Measurements from ENCODE around the gene SH3GLB2.
A peak's percentile ranks its signal among the peaks of the same experiment; 100 is the strongest.
"Not testable (repeated sequence)": the region's sequence is repeated elsewhere in the genome, so short reads cannot be mapped to it uniquely, and the experiment has no call there.

Gene SH3GLB2

DNA sequence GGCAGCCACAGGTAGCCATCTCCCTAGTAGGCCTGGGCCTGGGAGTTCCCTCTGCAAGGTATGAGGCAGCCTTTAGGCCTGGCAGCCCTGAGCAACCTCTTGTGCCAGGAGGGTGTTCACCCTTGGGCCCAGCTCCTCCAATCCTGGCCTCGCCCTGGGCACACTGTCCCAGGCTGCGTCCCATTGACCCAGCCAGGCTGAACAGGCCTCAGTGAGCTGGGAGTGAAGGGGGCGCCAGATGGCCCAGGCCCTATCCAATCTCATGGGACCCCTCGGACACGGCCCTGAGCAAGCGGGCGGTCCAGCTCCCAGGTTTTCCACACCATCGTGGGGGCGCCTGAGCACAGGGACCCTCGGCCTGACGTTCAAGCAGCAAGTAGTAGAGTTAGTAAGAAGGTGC, 14.5 kb downstream of the SH3GLB2 start:
- no peak for DNase-seq

DNA sequence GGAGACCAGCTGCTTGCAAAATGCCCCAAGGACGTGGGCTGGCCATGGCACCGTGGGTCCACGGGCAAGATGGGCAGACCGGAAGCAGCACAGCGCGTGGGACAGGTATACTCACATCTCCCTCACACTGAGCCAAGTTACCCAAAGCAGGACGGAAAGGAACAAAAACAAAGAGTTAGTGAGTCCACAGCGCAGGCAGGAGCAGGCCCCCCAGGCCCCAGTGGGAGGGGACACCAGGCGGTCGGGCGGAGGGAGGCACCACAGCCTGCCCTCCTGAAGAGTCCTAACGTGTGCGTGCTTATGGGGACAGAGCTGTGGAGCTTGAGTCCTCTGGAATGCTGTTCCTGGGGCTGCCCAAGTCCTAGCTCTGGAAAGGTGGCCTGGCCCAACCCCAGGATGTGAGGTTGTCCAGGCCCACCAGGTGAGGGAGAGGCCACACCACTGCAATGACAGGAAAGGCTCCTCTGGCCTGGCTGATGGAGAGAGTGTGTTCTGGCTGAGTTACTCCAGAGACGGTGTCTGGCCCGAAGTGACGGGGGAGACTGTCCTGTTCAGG, 15.2 kb downstream of the SH3GLB2 start:
- no peak for DNase-seq

DNA sequence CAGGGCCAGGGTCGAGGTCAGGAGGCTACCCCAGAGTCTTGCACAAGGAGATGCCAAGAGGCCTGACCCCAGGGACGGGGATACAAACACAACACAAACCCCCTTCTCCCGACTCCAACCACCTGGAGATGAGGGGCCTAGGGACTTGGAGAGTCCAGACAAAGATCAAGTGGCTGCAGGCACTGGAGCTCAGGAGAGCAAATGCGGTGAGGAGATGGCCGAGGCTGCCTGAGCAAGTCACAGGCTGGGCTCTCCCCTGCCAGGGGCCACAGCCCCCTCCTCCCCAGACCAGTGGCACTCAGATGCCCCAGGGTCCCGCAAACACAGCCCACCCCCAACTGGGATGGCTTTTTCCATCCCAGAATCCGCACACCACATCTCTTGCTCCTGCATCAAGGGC, 15.8 kb downstream of the SH3GLB2 start:
- DNase-seq: peak; percentile 36

DNA sequence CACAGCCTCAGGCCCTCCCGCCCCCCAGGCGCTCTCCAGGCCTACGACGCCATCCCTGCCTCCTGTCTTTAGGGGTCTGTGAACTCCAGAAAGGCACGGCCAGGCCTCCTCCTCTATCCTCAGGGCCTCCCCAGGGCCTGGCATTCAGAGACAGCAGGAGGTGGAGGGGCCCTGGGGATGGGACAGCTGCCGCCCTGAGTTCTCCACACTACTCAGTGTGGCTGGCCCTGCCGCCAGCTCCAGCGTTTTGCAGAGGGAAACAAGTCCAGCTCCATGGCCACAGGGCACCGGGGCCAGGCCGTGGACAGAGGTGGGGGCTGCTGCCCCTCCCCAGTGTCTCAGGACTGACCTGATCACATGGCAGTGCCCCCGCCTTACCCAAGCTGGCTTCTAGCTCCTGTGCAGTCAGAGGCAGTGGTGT, 16.4 kb downstream of the SH3GLB2 start:
- DNase-seq: peak; percentile 46

DNA sequence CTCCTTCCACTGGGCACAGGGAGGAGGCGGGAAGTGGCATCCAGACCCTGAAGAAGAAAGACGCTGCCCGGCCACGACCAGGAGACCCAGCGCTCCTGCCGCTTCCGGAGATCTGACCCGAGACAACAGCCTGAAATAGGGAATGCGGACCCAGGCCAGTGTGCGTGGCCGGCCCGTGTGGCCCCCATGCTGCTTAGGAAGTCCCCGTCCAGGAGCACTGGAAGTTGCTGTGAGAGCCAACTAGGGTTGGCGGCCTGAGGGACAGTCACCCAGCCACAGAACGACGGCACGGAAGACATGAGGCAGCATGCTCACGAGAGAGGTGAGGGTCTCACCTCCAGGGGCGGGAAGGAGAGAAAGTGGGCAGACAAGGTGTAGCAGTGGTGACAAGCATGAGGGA, 17.0 kb downstream of the SH3GLB2 start:
- DNase-seq: no peak

DNA sequence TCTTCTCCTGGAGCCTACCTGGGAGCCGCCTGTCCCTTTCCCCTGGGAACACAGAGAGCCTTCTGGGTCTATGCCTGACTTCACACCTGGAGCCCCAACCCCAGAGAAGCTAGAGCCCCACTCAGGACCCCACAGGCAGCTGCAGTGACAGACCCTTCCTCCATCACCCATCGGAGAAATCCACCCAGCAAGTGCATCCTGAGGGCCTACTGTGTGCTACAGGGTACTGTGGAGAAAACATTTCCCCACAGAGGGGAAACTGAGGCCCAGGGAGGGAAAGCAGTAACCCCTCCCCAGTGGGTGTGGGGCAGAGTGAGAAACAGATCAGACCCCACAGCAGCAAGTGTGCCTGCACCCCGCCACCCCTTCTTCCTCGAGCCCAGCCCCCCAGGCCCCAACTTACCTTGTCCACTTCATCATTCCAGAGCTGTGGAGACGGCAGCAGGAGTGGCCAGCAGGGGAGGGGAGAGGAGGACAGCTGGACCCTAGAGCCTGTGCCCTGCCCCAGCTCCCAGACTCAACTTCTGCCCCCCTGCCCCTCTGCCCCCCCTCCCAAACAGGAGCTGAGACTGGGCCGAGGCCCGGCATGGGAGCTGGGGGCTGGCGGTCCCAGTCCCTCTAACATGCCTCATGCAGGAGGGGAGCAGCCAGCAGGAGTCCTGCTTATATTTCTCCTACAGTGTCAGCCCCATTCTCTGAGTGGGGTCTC, 17.7 kb downstream of the SH3GLB2 start:
- no peak for DNase-seq

DNA sequence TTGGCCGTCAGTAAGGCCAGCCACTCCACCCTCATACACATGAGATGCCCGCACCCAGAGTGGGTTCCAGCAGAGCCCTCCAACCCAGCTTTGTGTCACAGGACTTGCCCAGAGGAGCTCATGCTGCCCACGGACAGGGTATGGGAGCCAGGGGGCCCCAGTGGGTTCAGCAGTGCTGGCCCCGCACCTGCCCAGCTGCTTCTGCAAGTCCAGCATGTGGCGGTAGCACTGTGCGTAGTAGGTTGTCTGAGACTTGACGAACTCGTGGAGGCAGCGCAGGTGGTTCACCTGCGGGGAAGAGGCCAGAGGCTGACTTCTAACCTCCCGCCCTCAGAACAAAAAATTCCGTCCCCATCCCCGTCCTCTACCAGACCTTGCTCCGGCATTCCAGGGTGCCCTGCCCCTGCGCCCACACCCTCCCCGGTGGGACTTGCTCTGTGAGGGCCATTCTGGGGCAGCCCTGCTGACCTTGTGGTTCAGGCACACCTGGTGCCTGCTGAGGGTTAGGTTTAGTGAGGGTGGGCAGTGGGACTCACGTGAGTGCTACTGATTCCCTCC, 18.5 kb downstream of the SH3GLB2 start:
- no peak for DNase-seq

DNA sequence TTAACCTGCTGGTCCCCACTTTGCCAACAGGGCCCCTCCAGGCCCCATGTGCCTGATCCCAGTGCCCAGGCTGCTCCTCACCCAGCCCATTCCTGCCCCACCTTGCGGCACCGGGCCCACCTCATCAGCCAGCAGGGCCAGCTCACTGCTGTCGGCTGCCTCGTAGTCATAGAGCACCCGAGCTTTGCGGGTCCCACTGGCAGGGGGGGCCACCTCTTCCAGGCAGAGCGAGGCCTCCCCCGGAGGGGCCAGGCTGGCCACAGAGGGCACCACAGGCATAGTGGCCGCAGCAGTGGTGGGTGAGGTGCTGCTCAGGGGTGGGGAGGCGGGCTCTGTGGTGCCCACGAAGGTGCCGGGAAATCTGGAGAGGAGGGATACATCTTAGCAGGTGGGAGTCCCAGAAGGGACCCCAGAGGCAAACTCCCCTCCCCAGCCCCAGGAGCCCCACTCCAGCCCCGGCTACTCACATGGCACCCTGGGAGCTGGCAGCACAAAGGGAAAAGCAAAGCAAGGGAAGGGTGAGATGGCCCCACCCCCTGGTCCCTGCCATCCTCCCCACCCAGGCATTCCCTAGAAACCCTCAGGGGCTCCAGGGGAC, 19.0 kb downstream of the SH3GLB2 start:
- no peak for DNase-seq

DNA sequence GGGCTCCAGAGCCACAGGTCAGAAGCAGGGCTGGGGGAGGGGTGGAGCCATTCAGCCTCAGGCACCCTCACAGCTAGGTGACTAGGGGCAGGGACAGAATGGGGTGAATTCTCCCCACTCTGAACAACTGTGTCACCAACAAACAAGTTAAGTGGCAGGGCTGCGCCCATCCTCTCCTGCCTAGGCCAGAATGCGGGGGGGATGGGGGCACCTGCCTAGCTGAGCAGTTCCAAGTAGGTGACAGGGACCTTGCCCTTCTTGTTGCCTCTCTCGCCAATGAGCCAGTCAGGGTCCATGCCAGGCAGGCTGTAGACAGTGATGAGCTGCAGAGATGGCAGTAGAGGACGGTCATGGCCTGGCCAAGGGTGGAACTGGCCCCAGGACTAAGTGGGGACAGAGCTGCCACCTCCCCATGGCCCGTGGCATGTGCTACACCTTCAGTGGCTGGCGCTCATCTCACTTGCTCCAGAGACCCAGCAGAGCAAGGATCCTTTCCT, 19.6 kb downstream of the SH3GLB2 start:
- DNase-seq: no peak

DNA sequence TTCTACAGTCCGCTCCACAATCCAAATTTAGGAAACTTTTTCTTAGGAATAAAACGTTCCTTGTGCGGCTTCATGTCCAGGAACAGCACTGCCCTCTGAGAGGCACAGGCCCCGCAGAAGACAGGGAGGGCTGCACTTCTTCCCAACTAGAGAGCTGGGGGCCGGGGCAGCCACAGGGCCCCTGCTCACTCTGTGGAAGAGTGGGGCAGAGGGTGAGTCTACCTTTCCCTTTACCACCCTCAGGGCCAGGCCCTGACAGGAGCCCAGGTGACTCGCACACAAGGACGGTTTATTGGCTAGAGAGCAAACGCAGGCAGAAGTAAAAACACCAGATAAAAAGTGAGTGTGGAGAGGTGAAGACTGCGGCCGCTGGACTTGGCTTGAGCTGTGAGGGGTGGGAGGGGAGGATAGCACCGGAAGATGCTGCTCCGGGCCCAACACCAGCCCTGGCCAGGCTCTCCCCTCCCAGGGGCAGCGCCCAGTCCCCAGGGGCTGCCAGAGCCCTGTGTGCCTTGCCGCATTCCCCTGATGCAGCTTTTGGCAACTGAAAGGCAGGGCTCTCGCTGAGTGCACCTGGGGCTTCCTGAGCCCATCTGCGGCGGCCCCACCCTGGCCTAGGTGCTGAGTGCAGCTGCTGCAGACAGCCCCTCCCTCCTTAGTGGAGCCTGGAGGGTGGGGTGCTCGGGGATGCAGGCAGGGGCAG, 20.2 kb downstream of the SH3GLB2 start:
- no peak for DNase-seq

DNA sequence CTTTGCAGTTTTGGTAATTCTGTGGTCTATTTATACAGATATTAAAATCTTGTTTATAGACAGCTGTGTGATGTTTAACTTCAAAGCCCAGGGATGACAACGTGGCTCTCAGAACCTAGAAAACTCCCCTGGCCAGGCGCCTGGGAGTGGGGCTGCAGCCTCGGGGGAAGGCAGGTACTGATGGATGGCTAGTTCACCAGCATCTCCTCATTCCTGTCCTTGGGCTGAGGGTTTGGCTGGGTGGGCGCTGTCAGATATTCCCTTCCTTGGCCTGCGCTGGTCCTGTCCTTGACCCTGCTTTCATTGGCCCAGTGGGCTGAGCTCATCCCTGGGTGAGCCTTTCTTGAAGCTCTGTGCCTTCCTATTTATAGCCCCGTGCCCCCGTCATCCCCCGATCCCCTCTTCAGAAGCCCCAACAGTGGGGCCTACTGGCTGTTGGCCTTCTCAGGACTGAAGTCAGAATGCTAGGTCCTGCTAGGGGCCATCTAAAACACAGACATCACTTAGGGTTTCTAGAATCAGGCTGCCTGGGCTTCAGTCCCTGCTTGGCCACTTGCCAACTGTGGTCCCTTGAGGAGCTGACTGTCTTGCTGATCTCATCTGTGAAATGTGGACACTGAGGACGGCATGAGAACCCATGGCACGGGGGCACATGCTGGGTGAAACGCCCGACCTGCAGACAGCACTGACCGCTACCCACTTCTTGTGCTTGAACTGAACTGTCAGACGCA, 20.9 kb downstream of the SH3GLB2 start:
- DNase-seq: no peak

DNA sequence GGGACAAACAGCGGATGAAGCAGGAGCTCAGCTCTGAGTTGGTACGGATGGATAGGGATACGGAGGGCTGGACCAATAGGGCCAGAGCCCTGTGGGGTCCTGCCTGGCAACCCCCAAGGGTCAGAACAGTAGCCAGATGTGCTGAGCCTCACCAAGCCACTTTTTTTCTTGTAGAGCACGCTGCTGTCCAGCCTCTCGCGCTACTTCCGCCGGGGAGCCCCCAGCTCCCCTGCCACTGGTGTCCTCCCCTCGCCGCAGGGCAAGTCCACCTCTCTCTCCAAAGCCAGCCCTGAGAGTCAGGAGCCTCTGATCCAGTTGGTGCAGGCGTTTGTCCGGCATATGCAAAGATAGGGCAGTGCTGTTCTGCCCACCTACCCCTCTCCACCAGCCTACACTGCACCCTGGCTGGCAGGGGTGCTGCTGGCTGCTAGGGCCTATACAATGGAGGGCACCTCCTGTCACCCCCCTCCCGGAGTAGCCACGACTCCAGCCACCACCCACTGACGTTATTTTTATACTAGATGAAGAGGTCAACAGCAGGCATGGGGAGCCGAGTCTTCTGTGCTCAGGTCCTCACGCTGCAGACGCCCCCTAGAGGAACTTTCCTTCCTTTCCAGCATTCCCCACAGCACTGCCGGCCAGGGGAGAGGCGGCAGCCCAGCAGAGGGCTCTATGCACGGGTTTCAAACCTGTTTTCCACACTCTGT, 21.6 kb downstream of the SH3GLB2 start:
- peak; percentile 88 for DNase-seq

DNA sequence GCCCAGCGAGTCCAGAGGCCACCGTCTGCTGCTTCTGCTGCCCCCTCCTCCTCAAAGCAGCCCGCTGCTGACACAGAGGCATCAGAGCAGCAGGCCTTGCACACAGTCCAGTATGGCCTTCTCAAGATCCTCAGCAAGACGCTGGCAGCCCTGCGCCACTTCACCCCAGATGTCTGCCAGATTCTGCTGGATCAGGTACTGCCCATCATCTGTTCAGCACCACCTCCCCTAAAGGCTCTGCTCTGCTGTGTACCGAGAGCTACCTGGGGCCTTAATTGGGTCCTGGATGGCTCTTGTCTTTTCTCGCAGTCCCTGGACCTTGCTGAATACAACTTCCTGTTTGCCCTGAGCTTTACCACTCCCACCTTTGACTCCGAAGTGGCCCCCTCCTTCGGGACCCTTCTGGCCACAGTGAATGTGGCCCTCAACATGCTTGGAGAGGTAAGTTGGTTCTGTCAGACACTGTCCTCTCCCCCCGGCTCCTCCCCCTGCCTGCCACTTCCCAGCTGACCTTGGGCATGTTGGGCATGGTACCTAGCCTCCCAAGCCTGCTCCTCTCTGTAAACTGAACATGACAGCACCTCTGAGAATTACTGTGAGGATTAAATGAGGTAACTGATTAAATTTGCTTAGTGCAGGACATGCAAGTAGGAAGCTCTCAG, 22.7 kb downstream of the SH3GLB2 start:
- DNase-seq: no peak

DNA sequence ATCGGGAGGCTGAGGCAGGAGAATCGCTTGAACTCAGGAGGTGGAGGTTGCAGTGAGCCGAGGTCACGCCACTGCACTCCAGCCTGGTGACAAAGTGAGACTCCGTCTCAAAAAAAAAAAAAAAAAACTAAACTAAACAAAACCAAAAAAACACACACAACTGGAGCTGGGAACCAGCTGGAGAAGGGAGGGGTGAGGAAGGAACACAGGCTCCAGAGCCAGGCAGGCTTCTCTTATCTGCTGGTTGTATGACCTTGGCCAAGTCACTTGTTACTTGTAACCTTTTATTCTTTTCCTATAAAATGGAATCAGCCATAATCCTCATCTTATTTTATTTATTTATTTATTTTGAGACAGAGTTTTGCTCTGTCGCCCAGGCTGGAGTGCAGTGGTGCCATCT, 24.0 kb downstream of the SH3GLB2 start:
- DNase-seq: not testable (repeated sequence)

DNA sequence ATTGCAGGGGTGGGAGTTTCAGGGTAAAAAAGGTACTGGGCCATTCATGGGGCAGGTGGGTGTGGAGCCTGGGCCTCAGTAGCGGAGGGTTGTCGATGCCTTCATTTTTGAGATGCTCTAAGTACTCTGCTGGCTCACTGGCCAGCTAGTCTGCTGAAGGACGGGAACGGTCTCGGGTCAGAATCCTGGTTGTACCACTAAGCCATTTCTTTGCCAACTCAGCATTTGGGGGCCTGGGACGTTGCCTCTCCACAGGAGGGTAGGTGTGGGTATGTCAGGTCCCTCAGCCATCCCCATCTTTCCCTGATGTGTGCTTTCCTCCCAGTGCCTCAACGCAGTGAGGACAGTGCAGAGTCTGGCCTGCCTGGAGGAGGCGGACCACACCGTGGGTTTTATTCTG, 25.1 kb downstream of the SH3GLB2 start:
- DNase-seq: no peak

DNA sequence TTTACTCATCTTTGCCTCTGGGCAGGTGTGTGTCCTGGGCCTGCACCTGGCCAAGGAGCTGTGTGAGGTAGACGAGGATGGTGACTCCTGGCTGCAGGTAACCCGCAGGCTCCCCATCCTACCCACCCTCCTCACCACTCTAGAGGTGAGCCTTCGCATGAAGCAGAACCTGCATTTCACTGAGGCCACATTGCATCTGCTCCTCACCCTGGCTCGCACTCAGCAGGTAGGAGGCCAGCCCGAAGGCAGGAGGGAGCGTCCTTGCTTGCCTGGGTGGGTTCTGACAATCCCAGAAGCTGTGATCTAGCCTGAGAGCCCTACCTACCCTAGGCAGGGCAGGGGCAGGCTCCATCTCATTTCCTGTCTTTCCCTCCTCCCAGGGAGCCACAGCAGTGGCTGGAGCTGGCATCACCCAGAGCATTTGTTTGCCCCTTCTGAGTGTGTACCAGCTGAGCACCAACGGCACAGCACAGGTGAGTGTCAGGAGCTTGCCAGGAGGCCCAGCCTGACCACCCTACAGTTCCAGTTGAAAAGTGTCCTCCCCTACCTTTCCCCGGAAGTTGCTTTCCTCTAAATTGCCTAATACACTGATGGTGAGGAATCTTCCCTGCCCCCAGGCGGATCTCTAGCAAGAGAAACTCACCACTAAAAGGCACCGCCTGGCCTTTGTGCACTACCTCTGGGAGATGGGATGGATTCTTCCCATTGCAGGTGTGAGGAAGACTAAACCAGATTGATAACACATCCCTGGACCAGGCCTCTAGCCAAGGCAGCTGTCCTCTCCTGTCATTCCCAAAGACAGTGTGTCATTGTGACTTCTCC, 26.4 kb downstream of the SH3GLB2 start:
- DNase-seq: no peak

DNA sequence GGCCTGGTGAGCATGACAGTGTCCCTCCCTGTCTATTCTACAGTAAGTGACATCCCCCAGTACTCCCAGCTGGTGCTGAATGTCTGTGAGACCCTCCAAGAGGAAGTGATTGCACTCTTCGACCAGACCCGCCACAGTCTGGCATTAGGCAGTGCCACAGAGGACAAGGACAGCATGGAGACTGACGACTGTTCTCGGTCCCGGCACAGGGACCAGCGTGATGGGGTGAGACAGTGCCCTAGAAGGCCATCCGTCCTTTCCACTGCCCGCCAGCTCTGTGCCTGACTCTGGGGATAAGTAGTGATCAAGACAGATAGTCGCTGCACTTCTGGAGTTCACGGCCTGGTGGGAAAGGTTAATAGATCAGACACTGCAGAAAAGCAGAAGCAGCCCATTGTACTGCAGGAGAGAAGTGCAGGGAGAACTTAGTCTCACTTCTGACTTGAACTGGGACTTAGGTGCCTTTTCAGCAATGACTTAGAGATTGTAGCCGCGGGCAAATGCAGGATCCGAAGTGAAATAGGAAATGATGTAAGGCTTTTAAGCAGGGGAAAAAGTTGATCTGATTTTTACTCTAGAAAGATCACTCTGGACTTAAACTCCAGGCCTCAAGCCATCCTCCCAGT, 28.4 kb downstream of the SH3GLB2 start:
- DNase-seq: no peak

DNA sequence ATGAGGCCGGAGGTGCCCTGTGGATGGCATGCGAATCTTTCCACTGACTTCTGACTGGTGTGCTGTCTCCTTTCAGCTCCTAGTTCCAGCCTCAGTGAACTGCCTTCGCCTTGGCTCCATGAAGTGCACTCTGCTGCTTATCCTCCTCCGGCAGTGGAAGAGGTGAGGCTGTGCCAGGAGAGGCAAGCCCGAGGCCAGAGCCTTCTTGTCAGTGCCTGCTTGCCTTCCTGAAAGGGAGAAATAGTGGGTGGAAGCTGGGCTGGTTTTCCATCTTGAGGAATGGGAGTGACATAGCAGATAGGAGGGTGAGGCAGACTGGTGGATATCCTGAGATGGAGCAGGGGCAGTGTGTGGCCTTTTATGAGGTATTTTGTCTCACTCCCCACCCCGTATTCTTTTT, 29.7 kb downstream of the SH3GLB2 start:
- DNase-seq: no peak

DNA sequence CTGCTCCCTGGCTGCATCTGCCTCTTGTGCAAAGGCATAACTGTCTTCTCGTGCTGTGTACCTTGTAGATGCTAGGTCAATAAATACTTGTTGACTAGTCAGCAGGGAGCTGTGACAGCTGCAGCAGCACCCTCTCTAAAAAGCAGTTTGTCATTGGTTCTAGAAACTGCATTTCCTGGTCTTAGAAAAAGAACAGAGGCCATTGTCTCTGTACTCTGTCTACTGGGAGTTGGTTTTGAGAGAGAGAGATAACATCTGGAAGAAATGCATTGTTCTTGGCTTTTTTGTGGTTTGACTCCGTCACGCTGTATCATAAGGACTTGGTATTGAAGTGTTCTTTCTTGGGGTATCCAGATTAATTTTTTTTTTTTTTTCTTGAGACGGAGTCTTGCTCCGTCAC, 32.3 kb downstream of the SH3GLB2 start:
- no peak for DNase-seq

DNA sequence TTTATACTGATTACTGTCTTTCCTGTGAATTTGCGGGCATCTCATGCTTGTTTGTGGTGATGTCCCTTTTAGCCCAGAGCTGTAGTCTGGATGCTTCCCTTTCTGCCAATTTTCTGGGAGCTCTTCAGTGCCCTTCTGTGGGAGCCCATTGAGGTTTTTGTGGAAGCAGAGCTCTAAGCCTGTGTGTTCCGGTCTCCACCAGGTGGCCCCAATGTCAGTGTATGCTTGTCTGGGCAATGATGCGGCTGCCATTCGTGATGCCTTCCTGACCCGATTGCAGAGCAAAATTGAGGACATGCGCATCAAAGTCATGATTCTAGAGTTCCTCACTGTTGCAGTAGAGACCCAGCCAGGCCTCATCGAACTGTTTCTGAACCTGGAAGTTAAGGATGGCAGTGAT, 35.1 kb downstream of the SH3GLB2 start:
- DNase-seq: peak; percentile 24
